IMR-90 (cell line): ENCODE data around the gene HDAC10.

Source experiments
- BHLHE40 ChIP-seq: fragments of 150-350 bp; IDR thresholded peaks from 2 replicates; pipeline ENCODE4 v1.6.1; 2016; ENCODE audit warnings: mild to moderate bottlenecking, low read depth, low read length
- CEBPB ChIP-seq: IDR thresholded peaks from 2 replicates; pipeline ENCODE4 v1.6.1; 2012; ENCODE audit warnings: low read depth, low read length, improper control_type of control experiment
- CTCF ChIP-seq: conservative IDR thresholded peaks from 2 replicates; pipeline ENCODE4 v1.5.1; 2012; ENCODE audit warnings: mild to moderate bottlenecking, low read depth, low read length, improper control_type of control experiment
- FOS ChIP-seq: fragments of 150-350 bp; IDR thresholded peaks from 2 replicates; pipeline ENCODE4 v1.6.1; 2016; ENCODE audit warnings: low read depth, low read length
- MAFK ChIP-seq: IDR thresholded peaks from 2 replicates; pipeline ENCODE4 v1.6.1; 2012; ENCODE audit warnings: low read depth, low read length, improper control_type of control experiment
- MAZ ChIP-seq: IDR thresholded peaks from 2 replicates; pipeline ENCODE4 v1.6.1; 2012; ENCODE audit warnings: low read depth, mild to moderate bottlenecking, low read length, improper control_type of control experiment, moderate library complexity, borderline replicate concordance
- MXI1 ChIP-seq: IDR thresholded peaks from 2 replicates; pipeline ENCODE4 v1.6.1; 2012; ENCODE audit warnings: low read depth, mild to moderate bottlenecking, low read length, moderate library complexity, borderline replicate concordance
- NFE2L2 ChIP-seq: fragments of 150-350 bp; IDR thresholded peaks from 2 replicates; pipeline ENCODE4 v1.6.1; 2016; ENCODE audit warnings: low read depth, mild to moderate bottlenecking, low read length
- POLR2A ChIP-seq: IDR thresholded peaks from 2 replicates; pipeline ENCODE4 v1.6.1; 2012; ENCODE audit warnings: mild to moderate bottlenecking, low read depth, low read length
- RAD21 ChIP-seq: IDR thresholded peaks from 2 replicates; pipeline ENCODE4 v1.6.1; 2012; ENCODE audit warnings: low read length, improper control_type of control experiment
- RCOR1 ChIP-seq: IDR thresholded peaks from 2 replicates; pipeline ENCODE4 v1.6.1; 2012; ENCODE audit warnings: mild to moderate bottlenecking, low read length, improper control_type of control experiment; ENCODE audit not compliant: insufficient replicate concordance
- SMC3 ChIP-seq: fragments of 150-350 bp; IDR thresholded peaks from 2 replicates; pipeline ENCODE4 v1.6.1; 2016; ENCODE audit warnings: low read depth, mild to moderate bottlenecking, antibody characterized with exemption, low read length, moderate library complexity
- USF2 ChIP-seq: fragments of 150-350 bp; IDR thresholded peaks from 2 replicates; pipeline ENCODE4 v1.6.1; 2017; ENCODE audit warnings: mild to moderate bottlenecking, antibody characterized with exemption, low read length, low read depth

DNA sequence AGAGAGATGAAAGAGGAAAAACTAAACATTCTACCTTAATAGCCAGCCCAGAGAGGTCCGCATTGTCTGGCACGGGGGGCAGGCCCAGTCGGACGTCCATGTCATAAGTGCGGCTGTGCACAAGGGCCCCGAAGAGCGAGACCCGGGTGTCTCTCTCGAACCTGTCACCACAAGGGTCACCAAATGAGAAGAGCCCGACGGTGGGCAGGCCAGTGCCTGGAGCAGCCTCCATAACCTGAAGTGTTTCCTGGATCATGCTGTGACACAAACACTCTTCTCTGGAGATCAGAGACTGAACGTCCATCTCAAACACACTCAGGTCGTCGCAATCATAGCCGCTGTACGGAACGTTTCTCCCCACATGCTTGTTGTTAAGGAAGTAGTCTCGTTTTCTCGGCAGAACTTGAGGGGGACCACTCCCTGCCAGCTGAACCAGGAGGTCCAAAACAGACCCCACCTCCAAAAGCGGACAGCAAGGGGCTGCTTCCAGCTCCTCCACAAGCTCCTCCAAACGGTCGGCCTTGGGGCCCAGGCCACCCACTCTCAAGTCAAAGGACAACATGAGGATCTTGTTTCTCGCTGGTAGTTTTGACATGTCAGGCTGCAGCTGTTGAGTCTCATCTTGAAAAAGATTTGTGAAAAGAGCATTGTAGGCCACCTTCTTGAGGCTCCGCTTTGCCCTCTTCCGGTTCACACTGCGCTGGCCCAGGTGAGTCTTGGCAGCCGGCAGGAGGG lies 7.2 kb downstream of the HDAC10 start:
- TF ChIP-seq NFE2L2 (no peak), CTCF (no peak), POLR2A (no peak), MXI1 (no peak), USF2 (no peak), MAZ (no peak), RCOR1 (no peak), CEBPB (no peak), RAD21 (no peak), MAFK (no peak), SMC3 (no peak), BHLHE40 (no peak), FOS (no peak)
